Neural cell (in vitro differentiated cells): Measurements from ENCODE around the gene FADS1. TPM values are rescaled to one million over a fixed set of nuclear protein-coding genes. Genes with fewer than 3 reads are reported as not detected.

Experiments
- H2AFZ ChIP-seq: fragments of 200-600, 300-800 bp; sonication (generic), shearing (Covaris generic); 2 replicates; pipeline ENCODE4 v1.6.0; 2014; ENCODE audit warnings: low read depth, mild to moderate bottlenecking, antibody characterized with exemption, low read length, moderate library complexity
- H3F3A ChIP-seq: fragments of 200-600 bp; shearing (Covaris generic); 2 replicates; pipeline ENCODE4 v1.6.1; 2016; ENCODE audit warnings: mild to moderate bottlenecking, moderate library complexity, mixed read lengths, antibody characterized with exemption, low read length; ENCODE audit not compliant: insufficient read depth, poor library complexity, severe bottlenecking
- H3K27ac ChIP-seq: fragments of 200-600, 300-800 bp; sonication (generic), shearing (Covaris generic); 2 replicates; pipeline ENCODE4 v1.5.1; 2014; ENCODE audit warnings: mild to moderate bottlenecking, low read length, moderate library complexity
- H3K27me3 ChIP-seq: fragments of 300-800, 200-600 bp; sonication (generic), shearing (Covaris generic); 2 replicates; pipeline ENCODE4 v1.6.0; 2014; ENCODE audit warnings: mild to moderate bottlenecking, low read depth, low read length, moderate library complexity; ENCODE audit not compliant: insufficient read depth
- H3K36me3 ChIP-seq: fragments of 300-800, 200-600 bp; sonication (generic), shearing (Covaris generic); 2 replicates; pipeline ENCODE4 v1.5.1; 2014; ENCODE audit warnings: mild to moderate bottlenecking, antibody characterized with exemption, low read length, moderate library complexity; ENCODE audit not compliant: insufficient read depth
- H3K4me2 ChIP-seq: fragments of 300-800, 200-600 bp; sonication (generic), shearing (Covaris generic); 2 replicates; pipeline ENCODE4 v1.6.0; 2014; ENCODE audit warnings: mild to moderate bottlenecking, low read length
- H3K4me3 ChIP-seq: fragments of 300-800, 200-600 bp; sonication (generic), shearing (Covaris generic); 2 replicates; pipeline ENCODE4 v1.5.1; 2014; ENCODE audit warnings: mild to moderate bottlenecking, low read length, moderate library complexity
- H3K79me2 ChIP-seq: fragments of 200-600 bp; shearing (Covaris generic); replicated peaks from 2 replicates; pipeline ENCODE4 v1.6.0; 2014; ENCODE audit warnings: mild to moderate bottlenecking, low read length, moderate library complexity; ENCODE audit not compliant: insufficient read depth
- H3K9ac ChIP-seq: fragments of 300-800, 200-600 bp; sonication (generic), shearing (Covaris generic); 2 replicates; pipeline ENCODE4 v1.6.1; 2016; ENCODE audit warnings: mild to moderate bottlenecking, low read length, mixed read lengths
- H3K9me2 ChIP-seq: fragments of 200-600 bp; shearing (Covaris generic); 2 replicates; pipeline ENCODE4 v1.6.1; 2016; ENCODE audit warnings: mild to moderate bottlenecking, low read length, mixed read lengths; ENCODE audit not compliant: insufficient read depth
- H3K9me3 ChIP-seq: fragments of 200-600, 300-800 bp; sonication (generic), shearing (Covaris generic); 2 replicates; pipeline ENCODE4 v1.6.1; 2016; ENCODE audit warnings: mild to moderate bottlenecking, mixed run types, low read length, moderate library complexity, mixed read lengths
- H4K20me1 ChIP-seq: fragments of 200-600 bp; shearing (Covaris generic); 2 replicates; pipeline ENCODE4 v1.6.1; 2016; ENCODE audit warnings: mild to moderate bottlenecking, mixed run types; ENCODE audit not compliant: insufficient read depth
- EZH2 ChIP-seq: fragments of 200-600, 300-800 bp; shearing (Covaris generic), sonication (generic); IDR thresholded peaks from 2 replicates; pipeline ENCODE4 v1.6.1; 2014; ENCODE audit warnings: antibody characterized with exemption, low read length, borderline replicate concordance, mild to moderate bottlenecking; ENCODE audit not compliant: insufficient read depth, poor library complexity, severe bottlenecking
- MXI1 ChIP-seq: fragments of 450-650 bp; conservative IDR thresholded peaks from 2 replicates; pipeline ENCODE4 v1.6.1; 2014; ENCODE audit warnings: antibody characterized with exemption, mild to moderate bottlenecking; ENCODE audit not compliant: poor library complexity, severe bottlenecking
- RAD21 ChIP-seq: fragments of 450-650 bp; conservative IDR thresholded peaks from 2 replicates; pipeline ENCODE4 v1.6.1; 2014; ENCODE audit warnings: antibody characterized with exemption, mild to moderate bottlenecking, moderate library complexity
- TAF1 ChIP-seq: IDR thresholded peaks from 2 replicates; pipeline ENCODE4 v1.6.1; 2012; ENCODE audit warnings: low read depth
- polyA plus RNA-seq: library from polyadenylated mRNA; depleted of rRNA; stranded (reverse); fragments of >200 nt; gene quantifications from 2 replicates; pipeline ENCODE4 v1.2.3, GENCODE V29; 2014
- TF ChIP-seq, protein P1 (sequence below): fragments of 450-650 bp; IDR thresholded peaks from 2 replicates; pipeline ENCODE4 v1.5.1; 2014; ENCODE audit warnings: antibody characterized with exemption, mild to moderate bottlenecking, moderate library complexity; ENCODE audit not compliant: poor library complexity, severe bottlenecking
- TF ChIP-seq, protein P2 (sequence below): IDR thresholded peaks from 2 replicates; pipeline ENCODE4 v1.6.1; 2012; ENCODE audit warnings: borderline replicate concordance

Gene FADS1
- polyA plus RNA-seq, 1 donor from 2014 or later: 102 TPM

DNA sequence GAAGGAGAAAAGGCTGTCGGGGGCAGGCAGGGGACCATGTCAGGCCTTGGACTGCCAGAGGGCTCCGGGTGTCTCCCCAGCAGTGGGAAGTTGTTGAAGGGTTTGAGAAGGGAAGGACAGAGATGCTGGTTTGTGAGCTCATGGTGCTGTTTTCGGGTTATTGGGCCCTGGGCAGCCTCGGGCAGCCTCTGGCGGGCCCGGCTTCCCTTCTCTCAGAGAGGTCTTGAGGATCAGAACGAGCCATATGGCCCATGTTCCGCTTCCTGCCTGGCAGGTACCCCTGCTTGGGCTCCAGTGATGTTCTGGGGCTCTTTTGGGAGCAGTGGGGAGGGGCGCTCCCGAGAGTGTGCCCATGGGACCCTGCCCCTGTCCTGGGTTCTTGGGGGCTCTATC, 54.6 kb downstream of the FADS1 start:
- Histone ChIP-seq H3K9me2 (no peaks in the 10 kb centered on the region), H3K4me2 (no peak overlapping the region), H3K27me3 (no peaks in the 10 kb centered on the region), H3K36me3 (no peaks in the 10 kb centered on the region), H3F3A (no peaks in the 10 kb centered on the region), H3K9ac (no peak overlapping the region), H3K79me2 (no peaks in the 10 kb centered on the region), H2AFZ (no peak overlapping the region), H4K20me1 (no peaks in the 10 kb centered on the region), H3K27ac (no peak overlapping the region), H3K4me3 (no peak overlapping the region), H3K9me3 (no peaks in the 10 kb centered on the region)
- TF ChIP-seq, protein P1, sequence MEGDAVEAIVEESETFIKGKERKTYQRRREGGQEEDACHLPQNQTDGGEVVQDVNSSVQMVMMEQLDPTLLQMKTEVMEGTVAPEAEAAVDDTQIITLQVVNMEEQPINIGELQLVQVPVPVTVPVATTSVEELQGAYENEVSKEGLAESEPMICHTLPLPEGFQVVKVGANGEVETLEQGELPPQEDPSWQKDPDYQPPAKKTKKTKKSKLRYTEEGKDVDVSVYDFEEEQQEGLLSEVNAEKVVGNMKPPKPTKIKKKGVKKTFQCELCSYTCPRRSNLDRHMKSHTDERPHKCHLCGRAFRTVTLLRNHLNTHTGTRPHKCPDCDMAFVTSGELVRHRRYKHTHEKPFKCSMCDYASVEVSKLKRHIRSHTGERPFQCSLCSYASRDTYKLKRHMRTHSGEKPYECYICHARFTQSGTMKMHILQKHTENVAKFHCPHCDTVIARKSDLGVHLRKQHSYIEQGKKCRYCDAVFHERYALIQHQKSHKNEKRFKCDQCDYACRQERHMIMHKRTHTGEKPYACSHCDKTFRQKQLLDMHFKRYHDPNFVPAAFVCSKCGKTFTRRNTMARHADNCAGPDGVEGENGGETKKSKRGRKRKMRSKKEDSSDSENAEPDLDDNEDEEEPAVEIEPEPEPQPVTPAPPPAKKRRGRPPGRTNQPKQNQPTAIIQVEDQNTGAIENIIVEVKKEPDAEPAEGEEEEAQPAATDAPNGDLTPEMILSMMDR: no peak
- TF ChIP-seq, protein P2, sequence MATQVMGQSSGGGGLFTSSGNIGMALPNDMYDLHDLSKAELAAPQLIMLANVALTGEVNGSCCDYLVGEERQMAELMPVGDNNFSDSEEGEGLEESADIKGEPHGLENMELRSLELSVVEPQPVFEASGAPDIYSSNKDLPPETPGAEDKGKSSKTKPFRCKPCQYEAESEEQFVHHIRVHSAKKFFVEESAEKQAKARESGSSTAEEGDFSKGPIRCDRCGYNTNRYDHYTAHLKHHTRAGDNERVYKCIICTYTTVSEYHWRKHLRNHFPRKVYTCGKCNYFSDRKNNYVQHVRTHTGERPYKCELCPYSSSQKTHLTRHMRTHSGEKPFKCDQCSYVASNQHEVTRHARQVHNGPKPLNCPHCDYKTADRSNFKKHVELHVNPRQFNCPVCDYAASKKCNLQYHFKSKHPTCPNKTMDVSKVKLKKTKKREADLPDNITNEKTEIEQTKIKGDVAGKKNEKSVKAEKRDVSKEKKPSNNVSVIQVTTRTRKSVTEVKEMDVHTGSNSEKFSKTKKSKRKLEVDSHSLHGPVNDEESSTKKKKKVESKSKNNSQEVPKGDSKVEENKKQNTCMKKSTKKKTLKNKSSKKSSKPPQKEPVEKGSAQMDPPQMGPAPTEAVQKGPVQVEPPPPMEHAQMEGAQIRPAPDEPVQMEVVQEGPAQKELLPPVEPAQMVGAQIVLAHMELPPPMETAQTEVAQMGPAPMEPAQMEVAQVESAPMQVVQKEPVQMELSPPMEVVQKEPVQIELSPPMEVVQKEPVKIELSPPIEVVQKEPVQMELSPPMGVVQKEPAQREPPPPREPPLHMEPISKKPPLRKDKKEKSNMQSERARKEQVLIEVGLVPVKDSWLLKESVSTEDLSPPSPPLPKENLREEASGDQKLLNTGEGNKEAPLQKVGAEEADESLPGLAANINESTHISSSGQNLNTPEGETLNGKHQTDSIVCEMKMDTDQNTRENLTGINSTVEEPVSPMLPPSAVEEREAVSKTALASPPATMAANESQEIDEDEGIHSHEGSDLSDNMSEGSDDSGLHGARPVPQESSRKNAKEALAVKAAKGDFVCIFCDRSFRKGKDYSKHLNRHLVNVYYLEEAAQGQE: no peak
- no peak for TF ChIP-seq EZH2
- TF ChIP-seq MXI1: no peak
- no peak for TF ChIP-seq RAD21

DNA sequence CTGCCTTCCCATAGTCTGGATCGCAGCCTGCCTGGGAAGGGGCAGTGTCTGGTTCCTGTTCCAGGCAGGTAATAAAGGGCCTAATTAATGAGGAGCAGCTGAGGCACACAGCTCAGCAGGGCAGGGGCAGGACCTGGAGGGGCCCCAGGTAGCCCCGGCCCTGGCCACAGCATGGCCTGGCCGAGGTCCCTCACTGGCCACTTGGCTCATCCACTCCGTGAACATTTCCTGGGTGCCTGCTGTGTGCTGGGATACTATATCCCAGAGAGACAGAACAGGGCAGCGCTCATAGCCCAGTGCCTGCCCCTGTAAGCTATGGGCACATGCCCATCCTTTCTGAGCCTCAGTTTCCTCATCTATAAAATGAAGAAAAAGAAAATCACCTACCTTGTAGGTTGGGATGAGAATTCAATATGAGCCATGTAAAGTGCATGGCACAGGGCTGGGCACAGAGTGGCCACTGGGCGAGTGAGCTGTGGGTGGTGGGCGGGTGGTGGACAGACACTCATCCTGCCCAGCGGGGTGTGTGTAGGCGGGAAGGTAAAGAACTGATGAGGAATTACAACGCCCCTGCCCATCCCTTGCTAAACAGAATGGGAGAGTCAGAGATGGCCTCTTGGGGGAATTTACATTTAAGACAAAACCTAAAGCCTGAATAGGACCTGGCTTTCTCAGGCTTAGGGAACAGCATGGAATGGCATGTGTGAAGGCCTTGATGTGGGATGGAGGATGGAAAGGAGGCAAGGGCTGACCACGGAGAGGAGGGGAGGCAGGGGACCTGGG, 55.2 kb downstream of the FADS1 start:
- H3K4me2 ChIP-seq: no peak overlapping the region

DNA sequence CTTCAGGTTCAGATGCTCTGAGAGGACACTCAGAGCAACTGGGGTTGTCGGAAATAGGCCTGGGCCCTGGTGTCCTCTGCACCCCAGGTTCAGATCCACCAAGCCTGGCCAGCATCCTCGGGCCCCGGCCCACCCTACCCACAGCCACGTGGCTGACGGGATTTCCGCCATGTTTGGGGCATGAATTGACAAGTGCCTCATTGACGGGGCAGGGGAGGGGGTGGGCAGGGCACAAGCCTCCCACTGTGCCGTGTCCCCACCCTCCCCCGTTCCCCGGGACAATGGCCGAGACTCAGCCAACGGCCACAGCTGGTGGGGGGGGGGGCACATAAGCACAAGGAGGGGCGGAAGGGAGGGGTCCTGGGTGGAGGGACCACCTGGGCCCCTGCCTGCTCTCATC, 55.9 kb downstream of the FADS1 start:
- Histone ChIP-seq H3K9ac (no peak overlapping the region), H2AFZ (no peak overlapping the region), H3K4me2 (no peak overlapping the region), H3K9me2 (no peaks in the 10 kb centered on the region), H3F3A (no peaks in the 10 kb centered on the region), H3K27ac (no peak overlapping the region), H4K20me1 (no peaks in the 10 kb centered on the region), H3K4me3 (no peak overlapping the region), H3K27me3 (no peaks in the 10 kb centered on the region), H3K79me2 (no peaks in the 10 kb centered on the region), H3K9me3 (no peaks in the 10 kb centered on the region), H3K36me3 (no peaks in the 10 kb centered on the region)
- TF ChIP-seq, protein P2: no peak
- TF ChIP-seq TAF1 (no peak), EZH2 (no peak), RAD21 (no peak)

More for the DNA sequence above, 55.2 kb downstream of the FADS1 start:
- H3F3A ChIP-seq: no peaks in the 10 kb centered on the region
- no peak overlapping the region for H3K4me3 ChIP-seq
- H3K9me3 ChIP-seq: no peaks in the 10 kb centered on the region
- H3K36me3 ChIP-seq: no peaks in the 10 kb centered on the region
- H3K9ac ChIP-seq: no peak overlapping the region
- no peak for TF ChIP-seq MXI1
- H3K9me2 ChIP-seq: no peaks in the 10 kb centered on the region
- no peak overlapping the region for H3K27ac ChIP-seq
- H3K79me2 ChIP-seq: no peaks in the 10 kb centered on the region
- no peaks in the 10 kb centered on the region for H4K20me1 ChIP-seq
- H3K27me3 ChIP-seq: no peaks in the 10 kb centered on the region
- no peak overlapping the region for H2AFZ ChIP-seq
